GM12878 (cell line): Measurements from ENCODE around the gene COG2. TPM values are rescaled to one million over a fixed set of nuclear protein-coding genes. Genes with fewer than 3 reads are reported as not detected.

Source experiments
- BCLAF1 ChIP-seq: fragments of 450-650 bp; IDR thresholded peaks from 2 replicates; pipeline ENCODE4 v1.6.1; 2017; ENCODE audit warnings: antibody characterized with exemption, mild to moderate bottlenecking, moderate library complexity
- BHLHE40 ChIP-seq, 2 experiments: fragments of 450-650 bp in 1 of 2; IDR thresholded peaks; 2 replicates each; pipeline ENCODE4 v1.6.1; 2011 to 2017; ENCODE audit warnings: low read depth in 2 of 2, borderline replicate concordance in 1 of 2, improper control_type of control experiment in 1 of 2, low read length in 1 of 2, mild to moderate bottlenecking in 1 of 2
- CHD1 ChIP-seq: IDR thresholded peaks from 2 replicates; pipeline ENCODE4 v1.6.1; 2012; ENCODE audit warnings: low read depth, low read length, improper control_type of control experiment
- CHD2 ChIP-seq: IDR thresholded peaks from 2 replicates; pipeline ENCODE4 v1.6.1; 2011; ENCODE audit warnings: low read depth, low read length, improper control_type of control experiment, borderline replicate concordance
- GATAD2B ChIP-seq: fragments of 450-650 bp; conservative IDR thresholded peaks from 2 replicates; pipeline ENCODE4 v1.6.1; 2017; ENCODE audit warnings: low read depth, mild to moderate bottlenecking, moderate library complexity
- KLF5 ChIP-seq: fragments of 450-650 bp; IDR thresholded peaks from 2 replicates; pipeline ENCODE4 v1.6.1; 2014; ENCODE audit warnings: mild to moderate bottlenecking; ENCODE audit not compliant: partially characterized antibody
- MXI1 ChIP-seq: fragments of 150-350 bp; IDR thresholded peaks from 2 replicates; pipeline ENCODE4 v1.6.1; 2011; ENCODE audit warnings: low read depth, mild to moderate bottlenecking, inconsistent platforms, low read length, improper control_type of control experiment
- MYC ChIP-seq: IDR thresholded peaks from 2 replicates; pipeline ENCODE4 v1.6.1; 2011; ENCODE audit warnings: mild to moderate bottlenecking, low read length, moderate library complexity, inconsistent platforms; ENCODE audit not compliant: insufficient read depth, insufficient replicate concordance, insufficient read length, severe bottlenecking
- NFXL1 ChIP-seq: fragments of 450-650 bp; IDR thresholded peaks from 2 replicates; pipeline ENCODE4 v1.6.1; 2017; ENCODE audit warnings: antibody characterized with exemption, mild to moderate bottlenecking, borderline replicate concordance
- NFYA ChIP-seq: IDR thresholded peaks from 2 replicates; pipeline ENCODE4 v1.6.1; 2011; ENCODE audit warnings: low read depth, mild to moderate bottlenecking, low read length, improper control_type of control experiment, borderline replicate concordance
- PRDM15 ChIP-seq: fragments of 450-650 bp; formaldehyde crosslinking; IDR thresholded peaks from 2 replicates; pipeline ENCODE4 v1.4.0; 2020; ENCODE audit warnings: mild to moderate bottlenecking, moderate library complexity
- RB1 ChIP-seq: fragments of 450-650 bp; formaldehyde crosslinking; IDR thresholded peaks from 2 replicates; pipeline ENCODE4 v1.6.1; 2017; ENCODE audit warnings: mild to moderate bottlenecking, borderline replicate concordance
- SIN3A ChIP-seq: IDR thresholded peaks from 2 replicates; pipeline ENCODE4 v1.6.1; 2012; ENCODE audit warnings: low read depth, low read length, improper control_type of control experiment
- SKIL ChIP-seq: fragments of 450-650 bp; IDR thresholded peaks from 2 replicates; pipeline ENCODE4 v1.6.1; 2017; ENCODE audit warnings: mild to moderate bottlenecking, low read depth, inconsistent platforms; ENCODE audit not compliant: poor library complexity, severe bottlenecking
- TARDBP ChIP-seq: IDR thresholded peaks from 2 replicates; pipeline ENCODE4 v1.6.1; 2016; ENCODE audit warnings: borderline replicate concordance
- ZNF207 ChIP-seq: fragments of 450-650 bp; IDR thresholded peaks from 2 replicates; pipeline ENCODE4 v1.6.1; 2014; ENCODE audit warnings: antibody characterized with exemption, mild to moderate bottlenecking, borderline replicate concordance
- ZNF217 ChIP-seq: fragments of 450-650 bp; IDR thresholded peaks from 2 replicates; pipeline ENCODE4 v1.6.1; 2017; ENCODE audit warnings: antibody characterized with exemption, mild to moderate bottlenecking
- ZNF384 ChIP-seq: IDR thresholded peaks from 2 replicates; pipeline ENCODE4 v1.6.1; 2012; ENCODE audit warnings: low read depth, mild to moderate bottlenecking, low read length, improper control_type of control experiment, borderline replicate concordance
- polyA plus RNA-seq, 11 experiments: library from polyadenylated mRNA; depleted of rRNA in 4 of 11; unstranded in 6 of 11; stranded (reverse) in 5 of 11; fragments of >200 nt; fragmentation: Nextera tagmentation in 4 of 11; fragmentation: Illumina TruSeq in 1 of 11; extraction: Ambion mirVana in 4 of 11; extraction: Trizol in 1 of 11; gene quantifications; 1 replicate in 1 of 11; 2 replicates in 10 of 11; pipeline versions ENCODE4 v1.2.1 to v1.2.3, GENCODE V29; 2011 to 2016; ENCODE audit warnings: inconsistent platforms in 2 of 11, missing spikeins in 2 of 11, low read depth in 1 of 11
- total RNA-seq, 4 experiments: library from RNA; depleted of rRNA in 3 of 4; stranded (reverse); fragments of >200 nt in 3 of 4; fragmentation: Illumina TruSeq in 1 of 4; extraction: Trizol in 1 of 4; gene quantifications; 2 replicates each; pipeline versions ENCODE4 v1.2.1 to v1.2.3, GENCODE V29; 2013 to 2021

The COG2 gene
- total and polyA plus RNA-seq, 10 of the 15 experiments (the other 5 are each of a cell fraction or from before 2014, with no cell fraction given) = 15.0 to 31.5 (median 28.3) TPM

GRCh38 chr1:230642263-230642959, at the start of gene COG2 (continued):
- TF ChIP-seq PRDM15 (CRISPR knock-in tag) = no peak
- no peak for TF ChIP-seq MYC
- TF ChIP-seq ZNF217 = no peak
- no peak for TF ChIP-seq NFYA
- no peak for TF ChIP-seq NFXL1
- peak; percentile 71 for TF ChIP-seq MXI1
- peak; percentile 93 for TF ChIP-seq SIN3A
- peak; percentile 41; the same call in 1 of the 2 replicates for TF ChIP-seq TARDBP
- TF ChIP-seq BCLAF1 = no peak
- TF ChIP-seq CHD1 = no peak
- no peak for TF ChIP-seq SKIL
- 0 out of 2 replicates have a peak, but pooled peaks have one; percentile 39 for TF ChIP-seq GATAD2B
- TF ChIP-seq RB1 = peak; percentile 83; the same call in 1 of the 2 replicates
- peak; percentile 89 for TF ChIP-seq KLF5
- TF ChIP-seq ZNF207 = peak; percentile 99
- TF ChIP-seq BHLHE40 (IDR thresholded peaks at IDR 0.05; ENCODE audit: borderline replicate concordance in 1 of 2, low read depth in 2 of 2, low read length in 1 of 2) = peak; percentile 68 to 86
- TF ChIP-seq CHD2 = peak; percentile 62; the same call in 1 of the 2 replicates
- no peak; the same call in 1 of the 2 replicates for TF ChIP-seq ZNF384
